OCI-LY7 (cell line): ENCODE data around the gene INSYN2B.

Source experiments
- CTCF ChIP-seq: fragments of 200-600 bp; sonication (generic); conservative IDR thresholded peaks from 2 replicates; pipeline ENCODE4 v1.5.1; 2014; ENCODE audit warnings: mild to moderate bottlenecking, antibody characterized with exemption, low read length, moderate library complexity, mixed read lengths
- EZH2phosphoT487 ChIP-seq: fragments of 200-600 bp; sonication (generic); IDR thresholded peaks from 2 replicates; pipeline ENCODE4 v1.6.1; 2018; ENCODE audit warnings: low read depth, borderline replicate concordance, mild to moderate bottlenecking, mixed run types, antibody characterized with exemption, low read length, moderate library complexity, mixed read lengths

GRCh38 chr5:169913479-169913878 is 66.8 kb downstream of the INSYN2B start:
- TF ChIP-seq CTCF (no peak), EZH2phosphoT487 (no peak)
